ENCODE results near the gene SRSF2.
A peak's percentile ranks its signal among the peaks of the same experiment; 100 is the strongest.
"Not testable (repeated sequence)": the region's sequence is repeated elsewhere in the genome, so short reads cannot be mapped to it uniquely, and the experiment has no call there.

SRSF2 gene

DNA sequence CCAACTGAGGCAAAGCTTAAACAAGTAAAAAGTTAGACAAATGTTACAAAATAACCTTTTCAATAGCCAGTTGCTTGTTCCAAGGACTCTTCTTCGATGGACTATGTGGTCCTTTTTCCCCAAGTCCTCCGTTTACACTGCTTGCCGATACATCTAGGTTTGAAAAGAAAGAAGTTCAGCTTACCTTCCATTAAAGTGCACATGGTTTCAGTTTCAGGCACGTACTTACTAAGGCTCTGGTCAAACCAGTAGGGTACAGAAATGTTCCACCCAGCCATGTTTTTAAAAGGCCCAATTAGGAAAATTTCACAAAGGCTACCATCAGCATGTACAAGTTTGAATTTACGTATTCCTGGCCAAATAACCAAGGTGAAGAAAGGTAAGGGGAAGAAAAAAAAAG, 2.1 kb downstream of the SRSF2 start:
- no peak for ATAC-seq (ENCODE audit: low read depth)
- no peak for DNase-seq (ENCODE audit: low spot score)
- H3K4me3 ChIP-seq (ENCODE audit: severe bottlenecking): peak overlapping the region; percentile 96
- no peaks in the 10 kb centered on the region for H3K9me3 ChIP-seq (ENCODE audit: severe bottlenecking)
- peaks cover 63% of the 10 kb centered on the region for H3K36me3 ChIP-seq (ENCODE audit: low read depth)
- H3K4me1 ChIP-seq (ENCODE audit: insufficient read depth, poor library complexity, severe bottlenecking): peaks cover 22% of the 10 kb centered on the region
- H3K27me3 ChIP-seq (ENCODE audit: insufficient read depth, poor library complexity, severe bottlenecking): no peaks in the 10 kb centered on the region
- peak overlapping the region; percentile 88 for H3K27ac ChIP-seq (ENCODE audit: poor library complexity, severe bottlenecking)
- TF ChIP-seq, protein P1, sequence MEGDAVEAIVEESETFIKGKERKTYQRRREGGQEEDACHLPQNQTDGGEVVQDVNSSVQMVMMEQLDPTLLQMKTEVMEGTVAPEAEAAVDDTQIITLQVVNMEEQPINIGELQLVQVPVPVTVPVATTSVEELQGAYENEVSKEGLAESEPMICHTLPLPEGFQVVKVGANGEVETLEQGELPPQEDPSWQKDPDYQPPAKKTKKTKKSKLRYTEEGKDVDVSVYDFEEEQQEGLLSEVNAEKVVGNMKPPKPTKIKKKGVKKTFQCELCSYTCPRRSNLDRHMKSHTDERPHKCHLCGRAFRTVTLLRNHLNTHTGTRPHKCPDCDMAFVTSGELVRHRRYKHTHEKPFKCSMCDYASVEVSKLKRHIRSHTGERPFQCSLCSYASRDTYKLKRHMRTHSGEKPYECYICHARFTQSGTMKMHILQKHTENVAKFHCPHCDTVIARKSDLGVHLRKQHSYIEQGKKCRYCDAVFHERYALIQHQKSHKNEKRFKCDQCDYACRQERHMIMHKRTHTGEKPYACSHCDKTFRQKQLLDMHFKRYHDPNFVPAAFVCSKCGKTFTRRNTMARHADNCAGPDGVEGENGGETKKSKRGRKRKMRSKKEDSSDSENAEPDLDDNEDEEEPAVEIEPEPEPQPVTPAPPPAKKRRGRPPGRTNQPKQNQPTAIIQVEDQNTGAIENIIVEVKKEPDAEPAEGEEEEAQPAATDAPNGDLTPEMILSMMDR (IDR thresholded peaks at IDR 0.05; ENCODE audit: poor library complexity, severe bottlenecking): no peak

GRCh38 chr17:76734080-76734840, 2.9 kb downstream of the SRSF2 start:
- peaks cover 22% of the 10 kb centered on the region for H3K4me1 ChIP-seq (ENCODE audit: insufficient read depth, poor library complexity, severe bottlenecking)
- TF ChIP-seq, protein P1 (IDR thresholded peaks at IDR 0.05; ENCODE audit: poor library complexity, severe bottlenecking): no peak
- H3K4me3 ChIP-seq (ENCODE audit: severe bottlenecking): peak overlapping the region; percentile 96
- ATAC-seq (ENCODE audit: low read depth): no peak
- DNase-seq (ENCODE audit: low spot score): no peak
- H3K9me3 ChIP-seq (ENCODE audit: severe bottlenecking): no peaks in the 10 kb centered on the region
- no peaks in the 10 kb centered on the region for H3K27me3 ChIP-seq (ENCODE audit: insufficient read depth, poor library complexity, severe bottlenecking)
- peaks cover 70% of the 10 kb centered on the region for H3K36me3 ChIP-seq (ENCODE audit: low read depth)
- peak overlapping the region; percentile 88 for H3K27ac ChIP-seq (ENCODE audit: poor library complexity, severe bottlenecking)

- H3K36me3 ChIP-seq (ENCODE audit: low read depth): peaks cover 73% of the 10 kb centered on the region
- H3K27ac ChIP-seq (ENCODE audit: poor library complexity, severe bottlenecking): peak overlapping the region; percentile 88
- no peak for DNase-seq (ENCODE audit: low spot score)
- H3K4me1 ChIP-seq (ENCODE audit: insufficient read depth, poor library complexity, severe bottlenecking): peaks cover 18% of the 10 kb centered on the region
- H3K4me3 ChIP-seq (ENCODE audit: severe bottlenecking): no peak overlapping the region
- H3K9me3 ChIP-seq (ENCODE audit: severe bottlenecking): no peaks in the 10 kb centered on the region
- ATAC-seq (ENCODE audit: low read depth): no peak
- TF ChIP-seq, protein P1 (IDR thresholded peaks at IDR 0.05; ENCODE audit: poor library complexity, severe bottlenecking): no peak
- no peaks in the 10 kb centered on the region for H3K27me3 ChIP-seq (ENCODE audit: insufficient read depth, poor library complexity, severe bottlenecking)
Observed at GRCh38 chr17:76733618-76733957, 3.5 kb downstream of the SRSF2 start.

DNA sequence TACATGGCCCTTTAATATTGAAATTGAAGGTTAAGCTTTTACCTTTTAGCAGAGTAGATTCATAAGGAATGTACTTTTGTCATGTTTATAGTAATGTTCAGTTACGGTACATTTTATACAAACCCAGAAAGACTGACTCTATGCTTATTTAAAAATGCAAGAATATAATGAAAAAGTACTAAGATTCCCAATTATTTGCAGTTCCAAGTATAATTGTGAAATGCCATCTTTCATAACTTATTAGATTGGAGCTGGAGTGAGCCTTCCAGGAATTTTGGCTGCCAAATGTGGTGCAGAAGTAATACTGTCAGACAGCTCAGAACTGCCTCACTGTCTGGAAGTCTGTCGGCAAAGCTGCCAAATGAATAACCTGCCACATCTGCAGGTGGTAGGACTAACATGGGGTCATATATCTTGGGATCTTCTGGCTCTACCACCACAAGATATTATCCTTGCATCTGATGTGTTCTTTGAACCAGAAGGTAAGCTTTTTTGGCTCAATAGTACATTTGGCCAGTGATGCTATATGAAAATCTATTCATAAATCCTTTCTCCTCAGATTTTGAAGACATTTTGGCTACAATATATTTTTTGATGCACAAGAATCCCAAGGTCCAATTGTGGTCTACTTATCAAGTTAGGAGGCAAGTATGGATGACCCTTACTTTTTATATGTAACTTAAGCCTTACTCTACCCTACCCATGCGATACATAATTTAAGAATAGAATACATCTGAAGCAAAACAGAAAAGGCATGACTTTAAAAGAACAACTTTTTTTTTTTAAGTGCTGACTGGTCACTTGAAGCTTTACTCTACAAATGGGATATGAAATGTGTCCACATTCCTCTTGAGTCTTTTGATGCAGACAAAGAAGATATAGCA, 4.2 kb downstream of the SRSF2 start:
- H3K9me3 ChIP-seq (ENCODE audit: severe bottlenecking): no peaks in the 10 kb centered on the region
- ATAC-seq (ENCODE audit: low read depth): no peak

GRCh38 chr17:76731800-76732733, 5.1 kb downstream of the SRSF2 start:
- H3K27ac ChIP-seq (ENCODE audit: poor library complexity, severe bottlenecking): peak overlapping the region; percentile 88
- peaks cover 73% of the 10 kb centered on the region for H3K36me3 ChIP-seq (ENCODE audit: low read depth)
- H3K4me1 ChIP-seq (ENCODE audit: insufficient read depth, poor library complexity, severe bottlenecking): peaks cover 18% of the 10 kb centered on the region
- DNase-seq (ENCODE audit: low spot score); H3K9me3 ChIP-seq (ENCODE audit: severe bottlenecking); H3K4me3 ChIP-seq (ENCODE audit: severe bottlenecking); H3K27me3 ChIP-seq (ENCODE audit: insufficient read depth, poor library complexity, severe bottlenecking); ATAC-seq (ENCODE audit: low read depth): not testable (repeated sequence)

More for the DNA sequence above, 4.2 kb downstream of the SRSF2 start:
- no peak for DNase-seq (ENCODE audit: low spot score)
- TF ChIP-seq, protein P1 (IDR thresholded peaks at IDR 0.05; ENCODE audit: poor library complexity, severe bottlenecking): no peak
- Histone ChIP-seq H3K27ac (ENCODE audit: poor library complexity, severe bottlenecking) (peak overlapping the region; percentile 88), H3K4me1 (ENCODE audit: insufficient read depth, poor library complexity, severe bottlenecking) (peaks cover 18% of the 10 kb centered on the region), H3K4me3 (ENCODE audit: severe bottlenecking) (no peak overlapping the region), H3K27me3 (ENCODE audit: insufficient read depth, poor library complexity, severe bottlenecking) (no peaks in the 10 kb centered on the region), H3K36me3 (ENCODE audit: low read depth) (peaks cover 73% of the 10 kb centered on the region)
